Sigmoid colon (tissue), 7 donors: ENCODE results near the gene PDIA6. TPM values are rescaled to one million over a fixed set of nuclear protein-coding genes. Genes with fewer than 3 reads are reported as not detected.

Source experiments
- DNase-seq: peaks from one replicate; pipeline ENCODE4 v3.0.0-alpha.2; 2019
- H3K27ac ChIP-seq, 4 donors: fragments of 200-600 bp; sonication (generic); one replicate each; pipeline ENCODE4 v1.5.1; 2016 to 2019; ENCODE audit warnings: mild to moderate bottlenecking in 1 of 4
- H3K27me3 ChIP-seq, 3 donors: fragments of 200-600 bp; sonication (generic); one replicate each; pipeline ENCODE4 v1.5.1; 2019; ENCODE audit warnings: mild to moderate bottlenecking in 1 of 3
- H3K36me3 ChIP-seq, 4 donors: fragments of 200-600 bp; sonication (generic); one replicate each; pipeline ENCODE4 v1.5.1; 2016 to 2019
- H3K4me1 ChIP-seq, 4 donors: fragments of 200-600 bp; sonication (generic); one replicate each; pipeline ENCODE4 v1.5.1; 2017 to 2019
- H3K4me3 ChIP-seq, 4 donors: fragments of 200-600 bp; sonication (generic); one replicate each; pipeline ENCODE4 v1.5.1; 2017 to 2019; ENCODE audit warnings: mild to moderate bottlenecking in 2 of 4, moderate library complexity in 1 of 4
- H3K9me3 ChIP-seq, 4 donors: fragments of 200-600 bp in 3 of 4; sonication (generic) in 3 of 4; one replicate each; pipeline versions ENCODE4 v1.5.1 to v1.6.1; 2013 to 2019
- EP300 ChIP-seq, 4 donors: sonication (generic); formaldehyde crosslinking; IDR thresholded peaks; one replicate each; pipeline ENCODE4 v1.6.1; 2017; ENCODE audit warnings: antibody characterized with exemption in 4 of 4
- POLR2A ChIP-seq, 2 donors: fragments of 450-650 bp; IDR thresholded peaks; one replicate each; pipeline ENCODE4 v1.6.1; 2016; ENCODE audit warnings: antibody characterized with exemption in 2 of 2, mild to moderate bottlenecking in 2 of 2, moderate library complexity in 2 of 2
- POLR2AphosphoS5 ChIP-seq, 4 donors: sonication (generic); formaldehyde crosslinking; IDR thresholded peaks; one replicate each; pipeline ENCODE4 v1.6.1; 2017; ENCODE audit warnings: antibody characterized with exemption in 4 of 4
- WGBS, 2 donors: extraction: QIAGEN DNeasy Blood & Tissue Kit; methylation state at CpG; one replicate each; pipeline ENCODE4 v1.1.7; 2013; 5-methylcytosine and 5-hydroxymethylcytosine counted together
- intact Hi-C: fragments of 100-400 bp; cut with DNase I; formaldehyde crosslinking; loops from one replicate; pipeline ENCODE4 v1.15.1; 2023
- polyA plus RNA-seq, 3 donors: library from polyadenylated mRNA; stranded (reverse); fragments of 200-250 nt; gene quantifications; one replicate each; pipeline ENCODE4 v1.2.3, GENCODE V29; 2013
- total RNA-seq, 4 donors: library from RNA; depleted of rRNA; stranded (reverse); fragments of >200 nt; gene quantifications; one replicate each; pipeline ENCODE4 v1.1.0, GENCODE V29; 2016
- TF ChIP-seq, protein P1 (sequence below), 4 experiments: fragments of 450-650 bp in 3 of 4; fragments of 200-600 bp in 1 of 4; IDR thresholded peaks; one replicate each; pipeline ENCODE4 v1.5.1; 2016 to 2019; ENCODE audit warnings: antibody characterized with exemption in 4 of 4, mild to moderate bottlenecking in 3 of 4, moderate library complexity in 2 of 4
- donor health status: healthy with polysubstance abuse.
- donor health status: Bipolar disorder and iron deficiency.
- donor health status: healthy.

PDIA6 gene
- total and polyA plus RNA-seq, 7 donors = 31.8 to 211 (median 80.6) TPM

GRCh38 chr2:10741139-10741538 is 71.4 kb downstream of the PDIA6 start:
- no peaks in the 10 kb centered on the region for H3K9me3 ChIP-seq
- H3K36me3 ChIP-seq = no peaks in the 10 kb centered on the region
- intact Hi-C loops = no loop called here
- 47 to 50% methylated on average over 2 of the region's 2 CpGs for WGBS, 2 donors
- peaks cover 0 to under 1% (median 0%) of the 10 kb centered on the region in 3 donors for H3K27me3 ChIP-seq
- no peak overlapping the region for H3K4me3 ChIP-seq
- TF ChIP-seq POLR2AphosphoS5 (IDR thresholded peaks at IDR 0.05) (no peak), POLR2A (IDR thresholded peaks at IDR 0.05) (no peak), EP300 (IDR thresholded peaks at IDR 0.05) (no peak)
- TF ChIP-seq, protein P1, sequence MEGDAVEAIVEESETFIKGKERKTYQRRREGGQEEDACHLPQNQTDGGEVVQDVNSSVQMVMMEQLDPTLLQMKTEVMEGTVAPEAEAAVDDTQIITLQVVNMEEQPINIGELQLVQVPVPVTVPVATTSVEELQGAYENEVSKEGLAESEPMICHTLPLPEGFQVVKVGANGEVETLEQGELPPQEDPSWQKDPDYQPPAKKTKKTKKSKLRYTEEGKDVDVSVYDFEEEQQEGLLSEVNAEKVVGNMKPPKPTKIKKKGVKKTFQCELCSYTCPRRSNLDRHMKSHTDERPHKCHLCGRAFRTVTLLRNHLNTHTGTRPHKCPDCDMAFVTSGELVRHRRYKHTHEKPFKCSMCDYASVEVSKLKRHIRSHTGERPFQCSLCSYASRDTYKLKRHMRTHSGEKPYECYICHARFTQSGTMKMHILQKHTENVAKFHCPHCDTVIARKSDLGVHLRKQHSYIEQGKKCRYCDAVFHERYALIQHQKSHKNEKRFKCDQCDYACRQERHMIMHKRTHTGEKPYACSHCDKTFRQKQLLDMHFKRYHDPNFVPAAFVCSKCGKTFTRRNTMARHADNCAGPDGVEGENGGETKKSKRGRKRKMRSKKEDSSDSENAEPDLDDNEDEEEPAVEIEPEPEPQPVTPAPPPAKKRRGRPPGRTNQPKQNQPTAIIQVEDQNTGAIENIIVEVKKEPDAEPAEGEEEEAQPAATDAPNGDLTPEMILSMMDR (IDR thresholded peaks at IDR 0.05) = no peak
- no peak overlapping the region for H3K27ac ChIP-seq
- DNase-seq = no peak
- H3K4me1 ChIP-seq = no peaks in the 10 kb centered on the region

- intact Hi-C loops = no loop called here
- Histone ChIP-seq H3K9me3 (no peaks in the 10 kb centered on the region), H3K27ac (no peak overlapping the region), H3K4me3 (no peak overlapping the region), H3K4me1 (no peaks in the 10 kb centered on the region), H3K36me3 (no peaks in the 10 kb centered on the region), H3K27me3 (peaks cover 0 to 4% (median 0%) of the 10 kb centered on the region in 3 donors)
- TF ChIP-seq POLR2A (IDR thresholded peaks at IDR 0.05) (no peak), POLR2AphosphoS5 (IDR thresholded peaks at IDR 0.05) (no peak), EP300 (IDR thresholded peaks at IDR 0.05) (no peak)
- TF ChIP-seq, protein P1 (IDR thresholded peaks at IDR 0.05) = no peak
- DNase-seq = no peak
- WGBS, 2 donors = 86 to 89% methylated on average over 3 of the region's 3 CpGs
Measured at GRCh38 chr2:10740226-10740625, 72.4 kb downstream of the PDIA6 start.

DNA sequence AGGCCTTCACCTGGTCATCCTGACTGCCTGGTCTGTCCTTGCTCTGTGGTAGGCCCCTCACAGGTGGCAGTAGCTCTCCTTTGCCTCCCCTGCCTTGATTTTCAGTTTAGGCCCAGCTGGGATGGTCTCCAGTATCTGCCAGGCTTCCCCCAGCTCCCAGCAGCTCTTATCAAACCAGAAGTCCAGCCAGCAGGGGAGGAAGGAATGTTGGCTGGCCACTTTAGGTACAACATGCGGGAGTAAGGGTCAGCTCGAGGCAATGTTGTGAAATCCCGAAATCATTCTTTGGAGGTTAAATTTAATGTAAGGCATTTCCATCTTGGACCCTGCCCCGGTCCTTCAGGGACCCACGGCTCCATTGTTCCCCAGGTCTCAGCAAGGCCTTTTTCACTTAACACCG is 74.4 kb downstream of the PDIA6 start:
- TF ChIP-seq, protein P1 (IDR thresholded peaks at IDR 0.05) = no peak
- TF ChIP-seq EP300 (IDR thresholded peaks at IDR 0.05) = no peak
- intact Hi-C loops = no loop called here
- no peaks in the 10 kb centered on the region for H3K4me1 ChIP-seq
- H3K27me3 ChIP-seq = peaks cover 0 to 4% (median 0%) of the 10 kb centered on the region in 3 donors
- no peak for DNase-seq
- no peaks in the 10 kb centered on the region for H3K36me3 ChIP-seq
- 94 to 96% methylated on average over 6 of the region's 6 CpGs for WGBS, 2 donors
- H3K9me3 ChIP-seq = no peaks in the 10 kb centered on the region
- H3K27ac ChIP-seq = no peak overlapping the region
- no peak overlapping the region for H3K4me3 ChIP-seq

DNA sequence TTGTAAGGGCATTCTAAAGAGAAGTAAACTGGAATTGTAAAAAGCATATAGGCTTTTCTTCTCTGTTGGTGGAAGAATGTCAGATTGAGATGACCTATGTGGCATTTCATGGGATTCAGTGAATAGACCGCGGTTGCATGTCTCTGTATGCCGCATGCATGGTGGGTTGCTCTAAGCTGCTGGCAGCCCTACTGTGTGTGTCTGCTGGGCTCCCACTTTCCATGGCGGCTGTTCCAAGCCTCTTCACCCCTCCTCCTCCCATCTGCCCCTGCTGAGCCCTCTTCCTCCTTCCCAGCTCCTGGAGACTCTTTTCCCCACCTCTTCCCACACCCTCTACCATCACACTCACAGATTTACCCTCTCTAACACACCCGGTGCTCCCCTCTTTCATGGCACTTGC is 78.6 kb downstream of the PDIA6 start:
- WGBS, 2 donors = 90 to 96% methylated on average over 5 of the region's 5 CpGs
- no peak for DNase-seq
- Histone ChIP-seq H3K27ac (no peak overlapping the region), H3K9me3 (no peaks in the 10 kb centered on the region), H3K4me1 (no peaks in the 10 kb centered on the region), H3K4me3 (no peak overlapping the region), H3K36me3 (no peaks in the 10 kb centered on the region), H3K27me3 (peaks cover 0 to 4% (median 0%) of the 10 kb centered on the region in 3 donors)
- intact Hi-C loops = no loop called here
- no peak for TF ChIP-seq POLR2A (IDR thresholded peaks at IDR 0.05)
- TF ChIP-seq, protein P1 (IDR thresholded peaks at IDR 0.05) = no peak
- no peak for TF ChIP-seq POLR2AphosphoS5 (IDR thresholded peaks at IDR 0.05)
- no peak for TF ChIP-seq EP300 (IDR thresholded peaks at IDR 0.05)

GRCh38 chr2:10733566-10733925 is 79.0 kb downstream of the PDIA6 start:
- 21 to 60% methylated on average over 6 of the region's 6 CpGs for WGBS, 2 donors
- Histone ChIP-seq H3K4me3 (no peak overlapping the region), H3K27ac (no peak overlapping the region), H3K36me3 (no peaks in the 10 kb centered on the region), H3K4me1 (no peaks in the 10 kb centered on the region), H3K27me3 (peaks cover 0 to 4% (median 0%) of the 10 kb centered on the region in 3 donors), H3K9me3 (no peaks in the 10 kb centered on the region)
- DNase-seq = no peak
- TF ChIP-seq POLR2A (IDR thresholded peaks at IDR 0.05) = no peak
- no peak for TF ChIP-seq EP300 (IDR thresholded peaks at IDR 0.05)
- no peak for TF ChIP-seq POLR2AphosphoS5 (IDR thresholded peaks at IDR 0.05)
- TF ChIP-seq, protein P1 (IDR thresholded peaks at IDR 0.05) = no peak
- intact Hi-C loops = no loop called here
